ENCODE measurements around the gene BCL2L13.

The BCL2L13 gene

DNA sequence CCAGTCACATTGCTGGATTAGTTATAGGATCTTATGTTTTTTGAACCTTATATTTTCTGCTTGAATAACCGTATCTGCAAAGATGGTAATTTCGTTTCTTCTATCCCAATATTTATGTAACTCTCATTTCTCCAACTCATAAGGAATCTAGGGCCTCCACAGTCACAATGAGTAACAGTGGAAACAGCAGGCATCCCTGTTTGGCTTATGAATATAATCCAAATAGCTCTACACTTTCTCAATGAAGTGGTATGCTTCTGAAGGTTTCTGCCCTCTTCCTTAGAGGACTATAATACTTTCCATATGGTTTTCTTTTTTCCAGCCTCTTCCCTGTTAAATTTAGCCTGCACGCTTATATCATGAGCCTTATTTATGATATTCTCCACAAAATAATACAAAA lies 26.5 kb upstream of the BCL2L13 start:
- no peak overlapping the region for H2BK5ac ChIP-seq (ENCODE audit: low read depth, low read length, poor library complexity, severe bottlenecking)
- no peak overlapping the region for H2AK5ac ChIP-seq (ENCODE audit: low read length, severe bottlenecking)
- H3K18ac ChIP-seq (ENCODE audit: low read depth in 1 of 2, low read length in 2 of 2): no peak overlapping the region
- no peak overlapping the region for H2BK120ac ChIP-seq (ENCODE audit: low read depth, low read length)
- H3K36me3 ChIP-seq (ENCODE audit: control insufficient read depth in 1 of 2, insufficient read depth in 2 of 2, low read depth in 1 of 2, low read length in 2 of 2): peaks cover 29 to 71% of the 10 kb centered on the region in 2 experiments
- no peak overlapping the region for H3K4ac ChIP-seq (ENCODE audit: low read depth in 1 of 2, low read length in 2 of 2)
- no peak overlapping the region for H2BK12ac ChIP-seq (ENCODE audit: low read length in 2 of 2)
- peaks cover 14% of the 10 kb centered on the region for H3K79me1 ChIP-seq (replicated peaks; ENCODE audit: low read length, poor library complexity, severe bottlenecking)
- no peak overlapping the region for H3K4me2 ChIP-seq (ENCODE audit: low read length, poor library complexity, severe bottlenecking)
- DNase-seq: no peak
- H2BK15ac ChIP-seq (ENCODE audit: low read depth, poor library complexity, severe bottlenecking): no peak overlapping the region
- no peak overlapping the region for H3K23ac ChIP-seq (ENCODE audit: low read length in 2 of 2)
- H4K91ac ChIP-seq (ENCODE audit: low read length): no peak overlapping the region
- H3K9ac ChIP-seq (ENCODE audit: low read length): peak overlapping the region; percentile 37
- no peak overlapping the region for H3K14ac ChIP-seq (ENCODE audit: low read length in 2 of 2)
- H3K4me1 ChIP-seq (ENCODE audit: control insufficient read depth, insufficient read depth, low read depth, low read length): peaks cover 2% of the 10 kb centered on the region
- no peak overlapping the region for H3K4me3 ChIP-seq (ENCODE audit: insufficient read depth in 1 of 2, low read depth in 1 of 2, low read length in 2 of 2)
- H4K8ac ChIP-seq (ENCODE audit: low read length): no peak overlapping the region
- no peak overlapping the region for H3K27ac ChIP-seq (ENCODE audit: low read length, poor library complexity, severe bottlenecking)
- no peaks in the 10 kb centered on the region for H3K27me3 ChIP-seq (ENCODE audit: control insufficient read depth in 1 of 2, insufficient read depth in 1 of 2, low read length in 2 of 2)
- H2AFZ ChIP-seq (ENCODE audit: low read depth, low read length): no peak overlapping the region
- H3K9me3 ChIP-seq (ENCODE audit: control insufficient read depth, low read length): no peaks in the 10 kb centered on the region
- 70% methylated on average over 3 of the region's 3 CpGs for WGBS

DNA sequence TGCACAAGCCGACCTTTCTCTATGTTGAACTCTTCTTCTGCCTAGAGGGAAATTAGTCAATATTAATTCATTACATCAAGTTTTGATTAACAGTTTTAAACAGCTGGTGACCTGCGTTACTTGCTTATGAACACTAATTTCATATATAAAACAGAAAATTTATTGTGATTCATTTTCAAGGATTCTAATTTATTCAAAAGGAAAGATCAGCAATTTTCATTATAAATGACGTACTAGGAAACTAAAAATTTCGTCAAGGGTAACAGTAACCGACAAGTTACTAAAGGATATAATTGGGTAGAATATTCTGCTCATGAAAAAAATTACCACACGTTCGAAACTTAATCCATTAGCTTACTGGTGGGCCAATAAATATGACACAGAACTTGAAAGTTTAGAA lies 25.3 kb upstream of the BCL2L13 start:
- Histone ChIP-seq H2BK120ac (ENCODE audit: low read depth, low read length) (no peak overlapping the region), H3K4me2 (ENCODE audit: low read length, poor library complexity, severe bottlenecking) (no peak overlapping the region), H3K27ac (ENCODE audit: low read length, poor library complexity, severe bottlenecking) (no peak overlapping the region), H4K8ac (ENCODE audit: low read length) (no peak overlapping the region), H3K36me3 (ENCODE audit: control insufficient read depth in 1 of 2, insufficient read depth in 2 of 2, low read depth in 1 of 2, low read length in 2 of 2) (peaks cover 34 to 71% of the 10 kb centered on the region in 2 experiments), H3K18ac (ENCODE audit: low read depth in 1 of 2, low read length in 2 of 2) (no peak overlapping the region), H3K14ac (ENCODE audit: low read length in 2 of 2) (no peak overlapping the region), H3K4me1 (ENCODE audit: control insufficient read depth, insufficient read depth, low read depth, low read length) (peaks cover 2% of the 10 kb centered on the region), H3K4ac (ENCODE audit: low read depth in 1 of 2, low read length in 2 of 2) (no peak overlapping the region), H3K9ac (ENCODE audit: low read length) (no peak overlapping the region), H3K23ac (ENCODE audit: low read length in 2 of 2) (no peak overlapping the region), H4K91ac (ENCODE audit: low read length) (no peak overlapping the region), H3K9me3 (ENCODE audit: control insufficient read depth, low read length) (no peaks in the 10 kb centered on the region), H2BK12ac (ENCODE audit: low read length in 2 of 2) (no peak overlapping the region), H2AK5ac (ENCODE audit: low read length, severe bottlenecking) (no peak overlapping the region), H2BK15ac (ENCODE audit: low read depth, poor library complexity, severe bottlenecking) (no peak overlapping the region), H3K4me3 (ENCODE audit: insufficient read depth in 1 of 2, low read depth in 1 of 2, low read length in 2 of 2) (no peak overlapping the region), H2AFZ (ENCODE audit: low read depth, low read length) (no peak overlapping the region), H3K79me1 (replicated peaks; ENCODE audit: low read length, poor library complexity, severe bottlenecking) (peaks cover 9% of the 10 kb centered on the region), H2BK5ac (ENCODE audit: low read depth, low read length, poor library complexity, severe bottlenecking) (no peak overlapping the region), H3K27me3 (ENCODE audit: control insufficient read depth in 1 of 2, insufficient read depth in 1 of 2, low read length in 2 of 2) (no peaks in the 10 kb centered on the region)
- 86% methylated on average over 3 of the region's 7 CpGs for WGBS
- no peak for DNase-seq

DNA sequence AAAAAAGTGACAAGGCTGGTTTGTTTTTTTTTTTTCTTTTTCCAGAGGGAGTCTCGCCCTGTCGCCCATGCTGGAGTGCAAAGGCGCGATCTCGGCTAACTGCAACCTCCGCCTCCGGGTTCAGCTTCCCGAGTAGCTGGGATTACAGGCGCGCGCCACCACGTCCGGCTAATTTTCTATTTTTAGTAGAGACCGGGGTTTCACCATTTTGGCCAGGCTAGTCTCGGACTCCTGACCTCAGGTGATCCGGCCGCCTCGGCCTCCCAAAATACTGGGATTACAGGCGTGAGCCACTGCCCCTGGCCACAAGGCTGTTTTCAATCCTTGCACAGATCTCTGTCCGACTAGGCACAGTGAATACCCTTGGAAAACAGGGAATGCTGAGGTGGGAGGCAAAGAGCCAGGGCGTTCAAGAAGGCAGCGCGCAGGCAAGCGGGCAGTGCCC lies 10.6 kb upstream of the BCL2L13 start:
- Histone ChIP-seq H2BK15ac (ENCODE audit: low read depth, poor library complexity, severe bottlenecking) (no peak overlapping the region), H3K4ac (ENCODE audit: low read depth in 1 of 2, low read length in 2 of 2) (peak overlapping the region; percentile 84 to 97), H3K27me3 (ENCODE audit: control insufficient read depth in 1 of 2, insufficient read depth in 1 of 2, low read length in 2 of 2) (no peaks in the 10 kb centered on the region), H2AFZ (ENCODE audit: low read depth, low read length) (no peak overlapping the region), H3K4me3 (ENCODE audit: insufficient read depth in 1 of 2, low read depth in 1 of 2, low read length in 2 of 2) (peak overlapping the region; percentile 99 to 100), H2AK5ac (ENCODE audit: low read length, severe bottlenecking) (peak overlapping the region; percentile 36), H3K4me2 (ENCODE audit: low read length, poor library complexity, severe bottlenecking) (peak overlapping the region; percentile 85), H2BK12ac (ENCODE audit: low read length in 2 of 2) (peak overlapping the region in 1 of 2 experiments; percentile 34), H3K27ac (ENCODE audit: low read length, poor library complexity, severe bottlenecking) (peak overlapping the region; percentile 88), H3K9me3 (ENCODE audit: control insufficient read depth, low read length) (no peaks in the 10 kb centered on the region), H3K9ac (ENCODE audit: low read length) (peak overlapping the region; percentile 100), H3K4me1 (ENCODE audit: control insufficient read depth, insufficient read depth, low read depth, low read length) (peaks cover 10% of the 10 kb centered on the region), H4K8ac (ENCODE audit: low read length) (peak overlapping the region; percentile 100), H4K91ac (ENCODE audit: low read length) (peak overlapping the region; percentile 96), H2BK120ac (ENCODE audit: low read depth, low read length) (no peak overlapping the region), H3K14ac (ENCODE audit: low read length in 2 of 2) (peak overlapping the region in 1 of 2 experiments; percentile 99), H2BK5ac (ENCODE audit: low read depth, low read length, poor library complexity, severe bottlenecking) (no peak overlapping the region), H3K23ac (ENCODE audit: low read length in 2 of 2) (peak overlapping the region in 1 of 2 experiments; percentile 99), H3K18ac (ENCODE audit: low read depth in 1 of 2, low read length in 2 of 2) (peak overlapping the region; percentile 91 to 98), H3K79me1 (replicated peaks; ENCODE audit: low read length, poor library complexity, severe bottlenecking) (peaks cover 9% of the 10 kb centered on the region), H3K36me3 (ENCODE audit: control insufficient read depth in 1 of 2, insufficient read depth in 2 of 2, low read depth in 1 of 2, low read length in 2 of 2) (peaks cover 11 to 26% of the 10 kb centered on the region in 2 experiments)
- 44% methylated on average over 24 of the region's 24 CpGs for WGBS
- peak; percentile 11 for DNase-seq

DNA sequence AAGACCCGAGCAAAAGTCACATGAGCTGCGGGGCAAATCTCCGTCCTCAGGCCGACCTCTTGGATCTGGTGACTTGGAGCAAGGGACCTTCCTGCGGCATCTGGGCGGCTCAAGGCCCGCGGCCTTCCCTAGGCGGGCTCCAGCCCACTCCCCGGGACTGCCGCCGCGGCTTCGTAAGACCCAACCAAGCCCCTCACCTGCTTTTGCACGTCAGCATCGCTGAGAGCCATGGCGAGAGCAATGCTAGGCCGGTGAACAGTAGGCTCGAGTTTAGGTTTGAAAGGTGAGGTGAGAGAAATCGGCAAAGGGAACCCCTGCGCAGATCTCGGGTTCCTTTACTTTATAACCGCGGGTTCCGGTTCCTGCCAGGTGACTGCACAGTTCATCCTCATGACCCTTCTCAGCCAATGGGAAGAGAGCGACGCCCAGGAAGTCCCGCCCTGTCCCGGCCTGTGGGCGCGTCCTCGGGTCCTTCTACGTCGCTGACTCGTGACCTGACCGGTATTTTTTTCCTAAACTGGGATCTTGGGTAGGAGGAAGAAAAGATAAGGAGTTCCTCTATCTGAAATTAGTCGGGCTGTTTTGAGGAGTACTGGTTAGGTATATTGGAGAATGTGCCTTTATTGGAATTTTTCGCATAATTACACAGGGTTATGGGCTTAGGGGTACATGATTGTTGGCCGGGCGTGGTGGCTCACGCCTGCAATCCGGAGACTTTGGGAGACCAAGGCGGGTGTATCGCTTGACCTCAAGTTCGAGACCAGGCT lies 10.0 kb upstream of the BCL2L13 start, which contains the start of gene ATP6V1E1:
Gene ATP6V1E1 (minus strand): TSS at position 344 of the 767 bp plus-strand sequence. CDS start 114 bp downstream, at position 230.
- Histone ChIP-seq H3K4me2 (ENCODE audit: low read length, poor library complexity, severe bottlenecking) (peak within 1 kb of the TSS; percentile 85), H2BK12ac (ENCODE audit: low read length in 2 of 2) (peak within 1 kb of the TSS in 1 of 2 experiments; percentile 34), H3K9ac (ENCODE audit: low read length) (peak within 1 kb of the TSS; percentile 100), H2BK120ac (ENCODE audit: low read depth, low read length) (peak within 1 kb of the TSS; percentile 49), H2AK5ac (ENCODE audit: low read length, severe bottlenecking) (peak within 1 kb of the TSS; percentile 70), H3K14ac (ENCODE audit: low read length in 2 of 2) (peak within 1 kb of the TSS in 1 of 2 experiments; percentile 99), H3K4me3 (ENCODE audit: insufficient read depth in 1 of 2, low read depth in 1 of 2, low read length in 2 of 2) (peak within 1 kb of the TSS; percentile 99 to 100), H3K79me1 (replicated peaks; ENCODE audit: low read length, poor library complexity, severe bottlenecking) (peaks cover 5% of the 10 kb centered on the region), H2BK5ac (ENCODE audit: low read depth, low read length, poor library complexity, severe bottlenecking) (peak within 1 kb of the TSS; percentile 95), H3K4ac (ENCODE audit: low read depth in 1 of 2, low read length in 2 of 2) (peak within 1 kb of the TSS; percentile 84 to 97), H3K23ac (ENCODE audit: low read length in 2 of 2) (peak within 1 kb of the TSS in 1 of 2 experiments; percentile 99), H3K27ac (ENCODE audit: low read length, poor library complexity, severe bottlenecking) (peak within 1 kb of the TSS; percentile 91), H3K36me3 (ENCODE audit: control insufficient read depth in 1 of 2, insufficient read depth in 2 of 2, low read depth in 1 of 2, low read length in 2 of 2) (peaks cover 7 to 20% of the 10 kb centered on the region in 2 experiments), H3K18ac (ENCODE audit: low read depth in 1 of 2, low read length in 2 of 2) (peak within 1 kb of the TSS; percentile 91 to 98), H2BK15ac (ENCODE audit: low read depth, poor library complexity, severe bottlenecking) (no peak within 1 kb of the TSS), H2AFZ (ENCODE audit: low read depth, low read length) (no peak within 1 kb of the TSS), H4K8ac (ENCODE audit: low read length) (peak within 1 kb of the TSS; percentile 100), H4K91ac (ENCODE audit: low read length) (peak within 1 kb of the TSS; percentile 96), H3K9me3 (ENCODE audit: control insufficient read depth, low read length) (no peaks in the 10 kb centered on the region), H3K27me3 (ENCODE audit: control insufficient read depth in 1 of 2, insufficient read depth in 1 of 2, low read length in 2 of 2) (no peaks in the 10 kb centered on the region), H3K4me1 (ENCODE audit: control insufficient read depth, insufficient read depth, low read depth, low read length) (peaks cover 10% of the 10 kb centered on the region)
- 0% methylated on average over 44 of the region's 45 CpGs for WGBS
- DNase-seq: peak; percentile 98
